ENCODE data around the gene LPAR4.
"Not testable (repeated sequence)": the region's sequence is repeated elsewhere in the genome, so short reads cannot be mapped to it uniquely, and the experiment has no call there.

Gene LPAR4

GRCh38 chrX:78769101-78769755 lies 21.7 kb downstream of the LPAR4 start:
- TF ChIP-seq CTCF (IDR thresholded peaks at IDR 0.05; ENCODE audit: low read depth, low read length) = no peak
- no peak overlapping the region for H3K4me3 ChIP-seq (replicated peaks in 1 of 2; ENCODE audit: low read depth in 2 of 2, low read length in 2 of 2)
- DNase-seq (ENCODE audit: low read depth in 2 of 2) = no peak

GRCh38 chrX:78769946-78770345 lies 22.4 kb downstream of the LPAR4 start:
- no peak for TF ChIP-seq CTCF (IDR thresholded peaks at IDR 0.05; ENCODE audit: low read depth, low read length)
- H3K4me3 ChIP-seq (replicated peaks in 1 of 2; ENCODE audit: low read depth in 2 of 2, low read length in 2 of 2) = no peak overlapping the region
- no peak for DNase-seq (ENCODE audit: low read depth in 2 of 2)

- TF ChIP-seq CTCF (IDR thresholded peaks at IDR 0.05; ENCODE audit: low read depth, low read length) = no peak
- DNase-seq (ENCODE audit: low read depth in 2 of 2) = no peak
- no peak overlapping the region for H3K4me3 ChIP-seq (replicated peaks in 1 of 2; ENCODE audit: low read depth in 2 of 2, low read length in 2 of 2)
Observed at GRCh38 chrX:78796916-78797315, 49.4 kb downstream of the LPAR4 start.

GRCh38 chrX:78800114-78800513 lies 52.6 kb downstream of the LPAR4 start:
- DNase-seq (ENCODE audit: low read depth in 2 of 2) = no peak
- TF ChIP-seq CTCF (IDR thresholded peaks at IDR 0.05; ENCODE audit: low read depth, low read length) = no peak
- H3K4me3 ChIP-seq (replicated peaks in 1 of 2; ENCODE audit: low read depth in 2 of 2, low read length in 2 of 2) = no peak overlapping the region

- no peak for TF ChIP-seq CTCF (IDR thresholded peaks at IDR 0.05; ENCODE audit: low read depth, low read length)
- no peak for DNase-seq (ENCODE audit: low read depth in 2 of 2)
- H3K4me3 ChIP-seq (replicated peaks in 1 of 2; ENCODE audit: low read depth in 2 of 2, low read length in 2 of 2) = no peak overlapping the region
Observed at GRCh38 chrX:78800694-78801093, 53.2 kb downstream of the LPAR4 start.

GRCh38 chrX:78801522-78801921 lies 54.0 kb downstream of the LPAR4 start:
- no peak for DNase-seq (ENCODE audit: low read depth in 2 of 2)
- no peak for TF ChIP-seq CTCF (IDR thresholded peaks at IDR 0.05; ENCODE audit: low read depth, low read length)
- no peak overlapping the region for H3K4me3 ChIP-seq (replicated peaks in 1 of 2; ENCODE audit: low read depth in 2 of 2, low read length in 2 of 2)

GRCh38 chrX:78802526-78802925 lies 55.0 kb downstream of the LPAR4 start:
- not testable (repeated sequence) for DNase-seq (ENCODE audit: low read depth in 2 of 2); H3K4me3 ChIP-seq (replicated peaks in 1 of 2; ENCODE audit: low read depth in 2 of 2, low read length in 2 of 2)
